GM19240 (cell line): ENCODE results near the gene NXPH1.

Source experiments
- DNase-seq: peaks from one replicate; pipeline ENCODE4 v3.0.0; 2011; ENCODE audit warnings: low spot score; ENCODE audit not compliant: insufficient read length

The NXPH1 gene

DNA sequence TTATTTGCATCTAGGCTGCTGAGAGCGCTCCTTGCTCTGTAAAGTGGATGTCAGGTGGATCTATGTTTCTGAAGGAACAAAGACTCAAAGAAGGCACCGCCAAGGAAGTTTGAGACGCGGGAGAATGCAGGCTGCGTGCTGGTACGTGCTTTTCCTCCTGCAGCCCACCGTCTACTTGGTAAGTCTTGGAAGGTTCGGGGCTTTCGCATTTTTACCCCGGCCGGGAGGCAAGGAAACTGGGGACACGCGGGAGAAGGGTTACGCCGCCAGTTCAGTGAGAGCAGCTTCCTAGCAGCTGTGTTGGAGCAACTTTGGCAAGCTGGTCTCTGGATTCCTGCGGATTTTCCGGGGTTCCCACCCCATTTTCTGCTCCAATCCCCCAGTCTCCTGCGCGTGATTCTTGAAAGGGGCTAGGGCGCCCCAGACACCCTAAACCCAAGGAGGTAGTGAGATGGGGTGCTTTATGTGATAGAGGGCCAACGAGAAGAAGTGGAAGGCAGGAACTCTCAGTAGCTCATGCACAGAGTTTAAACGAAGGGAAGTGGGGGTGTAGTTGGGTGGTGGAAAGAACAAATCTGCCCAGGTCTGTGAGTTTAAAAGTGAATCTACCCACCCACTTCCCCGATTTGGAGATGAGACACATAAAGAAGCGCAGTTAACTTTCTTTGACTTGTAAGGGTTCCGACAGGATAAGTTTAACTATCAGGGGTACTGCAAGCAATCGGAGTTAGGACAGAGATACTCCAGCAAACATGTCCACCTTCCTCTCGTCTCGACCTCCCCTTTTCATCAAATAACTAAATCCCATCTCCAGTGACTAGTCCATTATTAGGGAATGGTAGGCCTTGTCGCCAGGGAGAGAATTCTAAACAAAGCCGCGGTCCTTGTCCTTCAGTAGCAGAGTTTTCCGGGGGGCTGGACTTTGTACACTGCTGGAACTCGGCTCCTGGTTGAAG, 2.5 kb downstream of the NXPH1 start:
- no peak for DNase-seq

DNA sequence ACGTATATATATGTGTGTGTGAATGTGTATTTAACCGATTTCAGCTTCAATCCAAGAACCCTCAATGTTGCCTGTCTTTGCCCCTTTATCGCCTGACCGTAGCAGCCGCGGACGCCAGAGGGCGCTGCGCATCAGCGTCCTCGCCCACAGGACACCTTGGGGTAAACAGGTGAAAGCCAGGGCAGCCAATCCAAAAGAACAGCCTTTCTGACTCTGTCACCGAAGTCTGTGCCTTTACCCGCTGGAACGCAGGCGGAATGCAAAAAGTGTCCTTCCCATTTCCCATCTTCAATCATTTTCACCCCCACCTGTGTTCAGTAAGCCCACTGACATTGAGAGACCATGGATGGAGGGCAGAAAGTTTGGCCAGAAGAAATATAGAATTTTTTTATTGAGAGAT, 3.6 kb downstream of the NXPH1 start:
- peak; percentile 47 for DNase-seq

- DNase-seq, result no peak
Observed at GRCh38 chr7:8437606-8438005, 4.2 kb downstream of the NXPH1 start.

GRCh38 chr7:8440670-8441069, 7.3 kb downstream of the NXPH1 start:
- no peak for DNase-seq

- DNase-seq, result no peak
Observed at GRCh38 chr7:8441106-8441965, 7.9 kb downstream of the NXPH1 start.

GRCh38 chr7:8442051-8442813, 8.8 kb downstream of the NXPH1 start:
- DNase-seq, result no peak

- no peak for DNase-seq
Observed at GRCh38 chr7:8442814-8443304, 9.4 kb downstream of the NXPH1 start.

- DNase-seq, result no peak
Observed at GRCh38 chr7:8443576-8444467, 10.4 kb downstream of the NXPH1 start.

- DNase-seq, result no peak
Observed at GRCh38 chr7:8444468-8444769, 11.0 kb downstream of the NXPH1 start.

- no peak for DNase-seq
Observed at GRCh38 chr7:8453535-8453934, 20.1 kb downstream of the NXPH1 start.

DNA sequence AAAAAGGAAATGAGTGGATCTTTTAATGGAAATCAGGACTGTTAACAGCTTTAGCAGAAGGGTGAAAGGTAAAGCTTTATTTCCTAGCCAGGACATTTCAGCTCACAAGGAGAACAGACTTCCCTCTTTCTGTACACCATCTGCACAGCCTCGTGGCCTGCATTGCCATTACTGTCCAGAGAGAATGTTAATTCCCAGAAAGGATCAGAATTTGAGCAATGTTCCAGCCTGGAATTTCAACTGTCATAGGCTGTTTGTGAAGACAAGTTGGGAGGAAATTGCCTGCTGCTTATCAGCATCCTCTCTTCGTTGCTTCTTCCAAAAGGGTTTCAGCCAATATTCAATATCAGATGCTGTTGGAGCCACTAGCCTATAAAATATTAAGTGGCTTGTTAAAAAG, 22.0 kb downstream of the NXPH1 start:
- no peak for DNase-seq

- no peak for DNase-seq
Observed at GRCh38 chr7:8462309-8462708, 28.9 kb downstream of the NXPH1 start.

DNA sequence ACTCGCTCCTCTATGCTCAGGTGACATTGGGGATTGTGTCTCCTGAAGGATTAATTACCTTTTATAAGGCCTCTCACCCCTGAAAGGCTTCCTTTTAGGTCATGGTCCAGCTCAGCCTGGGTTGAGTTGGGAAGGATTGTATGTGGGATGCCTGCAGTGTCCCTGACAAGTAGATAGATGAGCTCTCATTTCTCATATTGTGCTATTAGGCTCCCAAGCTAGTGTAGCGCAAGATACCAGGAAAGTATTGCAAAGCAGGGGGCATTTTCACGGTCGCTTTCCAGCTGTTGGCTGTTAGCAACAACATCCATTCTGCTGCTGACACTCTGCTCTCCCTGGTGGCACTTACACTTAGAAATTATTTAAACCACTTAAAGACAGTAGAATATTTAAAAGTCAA, 31.9 kb downstream of the NXPH1 start:
- no peak for DNase-seq

DNA sequence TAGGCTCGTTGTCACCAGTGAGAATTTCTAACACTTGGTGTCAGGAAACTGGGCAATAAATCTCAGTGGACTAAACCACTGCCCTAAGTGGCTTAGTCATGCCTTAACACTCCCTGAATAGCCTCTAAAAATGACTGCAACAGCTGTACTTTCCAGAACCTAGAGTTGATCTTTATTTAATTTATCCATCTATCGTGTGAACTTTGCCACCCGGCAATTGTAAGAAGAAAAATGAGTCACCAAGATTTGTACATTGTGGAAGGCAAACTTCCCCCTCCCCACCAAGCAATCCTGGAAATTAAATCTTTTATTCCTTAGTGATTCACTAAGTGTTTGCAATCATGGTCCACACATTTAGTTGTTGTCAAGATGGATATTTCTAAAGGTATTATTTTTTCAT, 47.1 kb downstream of the NXPH1 start:
- no peak for DNase-seq

DNA sequence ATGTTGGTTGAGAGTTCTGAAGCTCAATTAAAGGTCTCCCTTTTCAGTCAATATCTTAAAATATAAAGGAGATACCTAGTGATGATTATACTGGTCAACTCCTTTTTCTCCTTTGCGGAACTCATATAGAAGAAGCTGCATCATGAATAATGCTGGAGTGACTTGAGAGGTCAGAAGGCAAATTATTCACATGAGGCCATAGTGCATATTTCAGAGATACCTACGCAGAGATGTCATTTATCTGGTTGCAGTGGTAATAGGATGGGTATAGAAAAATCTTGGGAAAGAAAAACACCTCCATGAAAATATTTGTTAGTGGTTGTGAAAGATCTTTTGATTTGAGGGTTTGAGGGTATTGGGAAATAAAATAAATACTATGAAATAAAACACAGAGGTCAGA, 47.7 kb downstream of the NXPH1 start:
- DNase-seq, result no peak

DNA sequence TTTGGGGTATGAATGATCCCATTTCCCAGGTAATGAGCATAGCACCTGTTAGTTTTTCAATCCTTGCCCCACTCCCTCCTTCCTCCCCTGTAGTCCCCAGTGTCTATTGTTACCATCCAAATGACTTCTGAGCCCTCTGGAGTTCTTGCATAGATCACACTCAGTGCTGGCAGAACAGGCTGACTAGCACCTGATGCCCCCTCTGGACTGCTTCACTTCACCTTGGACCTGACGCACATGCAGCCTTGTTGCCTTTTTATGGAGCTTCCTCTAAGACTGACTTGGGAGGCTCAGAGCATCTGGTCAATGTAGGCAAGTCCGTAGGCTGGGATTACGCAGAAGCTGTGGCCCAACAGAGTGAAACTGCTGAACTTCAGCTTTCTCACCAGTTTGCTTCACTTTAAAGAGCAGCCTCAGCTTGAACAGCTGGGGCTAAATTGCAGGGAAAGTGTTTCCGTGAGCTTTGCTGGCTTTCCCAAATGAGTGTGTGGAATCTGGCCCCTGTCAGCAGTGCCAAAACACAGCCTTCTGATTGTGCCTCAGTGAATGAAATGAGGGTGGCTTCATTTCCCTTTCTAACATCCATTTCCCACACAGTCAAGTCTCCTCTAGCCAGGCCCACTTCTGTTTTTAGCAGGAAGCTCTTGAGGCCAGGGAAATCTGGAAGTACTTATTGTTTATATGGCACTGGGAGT, 48.5 kb downstream of the NXPH1 start:
- no peak for DNase-seq

DNA sequence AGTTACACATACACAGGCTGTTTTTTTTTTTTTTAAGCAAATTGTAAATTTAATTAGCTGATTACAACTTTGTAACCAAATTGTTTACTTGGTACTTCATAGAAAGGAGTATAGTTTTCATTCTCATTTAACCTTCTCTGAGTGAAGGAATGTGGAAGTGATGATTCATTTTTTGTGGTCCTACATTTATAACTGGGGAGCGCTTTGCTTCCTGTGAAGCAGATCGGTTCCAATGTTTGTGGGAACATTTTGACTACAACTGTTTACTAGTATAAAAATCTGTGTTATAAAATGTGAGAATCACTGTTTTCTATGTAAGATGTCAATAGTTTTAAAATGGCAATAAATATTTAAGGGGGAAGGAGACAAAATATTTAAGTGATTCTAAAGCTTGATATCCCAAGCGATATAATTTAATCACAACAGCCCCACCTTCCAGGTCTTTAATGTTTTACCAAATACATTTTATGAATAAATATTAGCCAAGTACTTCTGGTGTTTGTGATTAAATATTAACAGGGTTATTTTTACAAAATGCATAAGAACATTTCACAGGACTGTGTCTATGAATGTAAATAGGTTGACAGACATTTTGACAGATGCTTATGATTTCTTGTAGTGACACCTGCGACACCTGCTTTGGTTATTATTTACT, 57.1 kb downstream of the NXPH1 start:
- no peak for DNase-seq

- no peak for DNase-seq
Observed at GRCh38 chr7:8491106-8491505, 57.7 kb downstream of the NXPH1 start.
